Activated CD4-positive, alpha-beta T cell treated with anti-CD3 and anti-CD28 coated beads for 48 hours (primary cell): Measurements from ENCODE around the gene C3orf20.

Experiments used
- DNase-seq: peaks from one replicate; pipeline ENCODE4 v3.0.0-alpha.2; 2020

C3orf20 gene

DNA sequence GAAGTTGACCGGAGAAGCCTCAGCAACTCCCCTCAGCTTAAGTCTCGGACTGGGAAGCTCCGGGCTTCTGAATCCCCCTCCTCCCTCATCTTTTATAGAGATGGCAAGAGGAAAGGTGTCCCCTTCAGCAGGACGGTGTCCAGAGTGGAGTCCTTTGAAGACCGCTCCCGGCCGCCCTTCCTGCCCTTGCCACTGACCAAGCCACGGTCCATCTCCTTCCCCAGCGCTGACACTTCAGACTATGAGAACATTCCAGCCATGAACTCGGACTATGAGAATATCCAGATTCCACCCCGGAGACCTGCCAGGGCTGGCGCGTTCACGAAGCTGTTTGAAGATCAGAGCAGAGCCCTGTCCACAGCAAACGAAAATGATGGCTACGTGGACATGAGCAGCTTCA, 146.2 kb downstream of the C3orf20 start:
- no peak for DNase-seq

- DNase-seq, result no peak
Measured at GRCh38 chr3:14822134-14822533, 147.2 kb downstream of the C3orf20 start.
